Mesenchymal stem cell (in vitro differentiated cells and primary cell): ENCODE data around the gene TEP1.
"Not testable (repeated sequence)": the region's sequence is repeated elsewhere in the genome, so short reads cannot be mapped to it uniquely, and the experiment has no call there.

Experiments used
- DNase-seq: peaks from one replicate; pipeline ENCODE4 v3.0.0-alpha.2; 2013
- H2AFZ ChIP-seq: one replicate; pipeline ENCODE4 v1.6.1; 2013; ENCODE audit warnings: low read depth, mild to moderate bottlenecking, control low read depth, inconsistent platforms, low read length, moderate library complexity
- H2AK5ac ChIP-seq: 2 replicates; pipeline ENCODE4 v1.6.1; 2013; ENCODE audit warnings: low read length, moderate library complexity, mild to moderate bottlenecking, inconsistent platforms; ENCODE audit not compliant: severe bottlenecking
- H2BK120ac ChIP-seq: one replicate; pipeline ENCODE4 v1.6.1; 2013; ENCODE audit warnings: low read depth, mild to moderate bottlenecking, inconsistent platforms, low read length, moderate library complexity
- H2BK12ac ChIP-seq, 2 experiments: one replicate each; pipeline ENCODE4 v1.6.1; 2013; ENCODE audit warnings: inconsistent platforms in 2 of 2, low read length in 2 of 2, mild to moderate bottlenecking in 2 of 2, moderate library complexity in 2 of 2, control low read depth in 1 of 2
- H2BK15ac ChIP-seq: one replicate; pipeline ENCODE4 v1.6.1; 2013; ENCODE audit warnings: mild to moderate bottlenecking, low read depth, inconsistent platforms; ENCODE audit not compliant: poor library complexity, severe bottlenecking
- H2BK5ac ChIP-seq: 2 replicates; pipeline ENCODE4 v1.6.1; 2013; ENCODE audit warnings: low read depth, mild to moderate bottlenecking, low read length, control low read depth, inconsistent platforms; ENCODE audit not compliant: poor library complexity, severe bottlenecking
- H3K14ac ChIP-seq, 2 experiments: one replicate each; pipeline ENCODE4 v1.6.1; 2013; ENCODE audit warnings: inconsistent platforms in 2 of 2, low read length in 2 of 2, control low read depth in 1 of 2, mild to moderate bottlenecking in 1 of 2, moderate library complexity in 1 of 2
- H3K18ac ChIP-seq, 2 experiments: one replicate each; pipeline ENCODE4 v1.6.1; 2013; ENCODE audit warnings: inconsistent platforms in 2 of 2, low read length in 2 of 2, control low read depth in 1 of 2, low read depth in 1 of 2, mild to moderate bottlenecking in 1 of 2
- H3K23ac ChIP-seq, 2 experiments: one replicate each; pipeline ENCODE4 v1.6.1; 2013; ENCODE audit warnings: inconsistent platforms in 2 of 2, low read length in 2 of 2, mild to moderate bottlenecking in 2 of 2, moderate library complexity in 2 of 2, control low read depth in 1 of 2
- H3K27ac ChIP-seq: 2 replicates; pipeline ENCODE4 v1.5.1; 2013; ENCODE audit warnings: mild to moderate bottlenecking, moderate library complexity, low read length, control low read depth, inconsistent platforms; ENCODE audit not compliant: poor library complexity, severe bottlenecking
- H3K27me3 ChIP-seq, 2 experiments: 2 replicates each; pipeline versions ENCODE4 v1.6.1 to v1.7.0; 2013; ENCODE audit warnings: low read length in 2 of 2, mild to moderate bottlenecking in 2 of 2, moderate library complexity in 2 of 2, control low read depth in 1 of 2, inconsistent platforms in 1 of 2; ENCODE audit not compliant: control insufficient read depth in 1 of 2, insufficient read depth in 1 of 2
- H3K36me3 ChIP-seq, 2 experiments: 2 replicates each; pipeline versions ENCODE4 v1.6.1 to v1.7.0; 2013; ENCODE audit warnings: low read length in 2 of 2, control low read depth in 1 of 2, inconsistent platforms in 1 of 2, low read depth in 1 of 2, mild to moderate bottlenecking in 1 of 2; ENCODE audit not compliant: insufficient read depth in 2 of 2, control insufficient read depth in 1 of 2
- H3K4ac ChIP-seq, 2 experiments: one replicate each; pipeline ENCODE4 v1.6.1; 2013; ENCODE audit warnings: inconsistent platforms in 2 of 2, low read length in 2 of 2, mild to moderate bottlenecking in 2 of 2, moderate library complexity in 2 of 2, control low read depth in 1 of 2, low read depth in 1 of 2
- H3K4me1 ChIP-seq: 2 replicates; pipeline ENCODE4 v1.6.1; 2013; ENCODE audit warnings: low read depth, low read length, control low read depth; ENCODE audit not compliant: control insufficient read depth, insufficient read depth
- H3K4me2 ChIP-seq: 2 replicates; pipeline ENCODE4 v1.6.1; 2013; ENCODE audit warnings: low read length, mild to moderate bottlenecking, inconsistent platforms; ENCODE audit not compliant: poor library complexity, severe bottlenecking
- H3K4me3 ChIP-seq, 2 experiments: 2 replicates each; pipeline versions ENCODE4 v1.5.1 to v1.7.0; 2013; ENCODE audit warnings: low read length in 2 of 2, mild to moderate bottlenecking in 2 of 2, control low read depth in 1 of 2, low read depth in 1 of 2; ENCODE audit not compliant: insufficient read depth in 1 of 2
- H3K79me1 ChIP-seq: replicated peaks from 2 replicates; pipeline ENCODE4 v1.6.1; 2013; ENCODE audit warnings: mild to moderate bottlenecking, control low read depth, low read length, inconsistent platforms; ENCODE audit not compliant: poor library complexity, severe bottlenecking
- H3K9ac ChIP-seq: 2 replicates; pipeline ENCODE4 v1.7.0; 2013; ENCODE audit warnings: mild to moderate bottlenecking, low read length, moderate library complexity
- H3K9me3 ChIP-seq: 2 replicates; pipeline ENCODE4 v1.7.0; 2013; ENCODE audit warnings: mild to moderate bottlenecking, low read length; ENCODE audit not compliant: control insufficient read depth
- H4K8ac ChIP-seq: one replicate; pipeline ENCODE4 v1.6.1; 2013; ENCODE audit warnings: inconsistent platforms, mild to moderate bottlenecking, low read length, moderate library complexity
- H4K91ac ChIP-seq: one replicate; pipeline ENCODE4 v1.6.1; 2013; ENCODE audit warnings: mild to moderate bottlenecking, low read length, inconsistent platforms
- WGBS: methylation state at CpG from one replicate; pipeline ENCODE4 v1.1.7; 2013; ENCODE audit warnings: mixed read lengths; 5-methylcytosine and 5-hydroxymethylcytosine counted together

Gene TEP1

GRCh38 chr14:20343092-20343861 is 70.0 kb downstream of the TEP1 start, which contains the start of gene PARP2:
Gene PARP2 (plus strand): TSS chr14:20343635. CDS start chr14:20343642, 7 bp downstream.
- H2BK120ac ChIP-seq = no peak within 1 kb of the TSS
- peaks cover 3 to 27% of the 10 kb centered on the region in 2 experiments for H3K36me3 ChIP-seq
- H3K4me1 ChIP-seq = no peaks in the 10 kb centered on the region
- no peak within 1 kb of the TSS for H3K14ac ChIP-seq
- peak within 1 kb of the TSS; percentile 40 to 45 for H3K18ac ChIP-seq
- peak within 1 kb of the TSS; percentile 63 for H3K4me2 ChIP-seq
- H3K27ac ChIP-seq = peak within 1 kb of the TSS; percentile 92
- H2AK5ac ChIP-seq = no peak within 1 kb of the TSS
- WGBS = under 1% methylated on average over 41 of the region's 50 CpGs
- H3K4me3 ChIP-seq = peak within 1 kb of the TSS; percentile 70 to 94
- H3K23ac ChIP-seq = no peak within 1 kb of the TSS
- H4K91ac ChIP-seq = no peak within 1 kb of the TSS
- no peak within 1 kb of the TSS for H3K4ac ChIP-seq
- H2BK15ac ChIP-seq = no peak within 1 kb of the TSS
- peak within 1 kb of the TSS; percentile 35 for H4K8ac ChIP-seq
- H3K27me3 ChIP-seq = no peaks in the 10 kb centered on the region
- H3K9ac ChIP-seq = peak within 1 kb of the TSS; percentile 98
- H2BK12ac ChIP-seq = no peak within 1 kb of the TSS
- H3K9me3 ChIP-seq = no peaks in the 10 kb centered on the region
- peaks cover 8% of the 10 kb centered on the region for H3K79me1 ChIP-seq
- peak; percentile 100 for DNase-seq
- no peak within 1 kb of the TSS for H2BK5ac ChIP-seq
- no peak within 1 kb of the TSS for H2AFZ ChIP-seq

GRCh38 chr14:20341646-20342045 is 71.7 kb downstream of the TEP1 start:
- Histone ChIP-seq H4K8ac (no peak overlapping the region), H3K79me1 (peaks cover 6% of the 10 kb centered on the region), H2BK120ac (no peak overlapping the region), H3K4me3 (peak overlapping the region in 1 of 2 experiments; percentile 94), H3K4me1 (no peaks in the 10 kb centered on the region), H3K18ac (no peak overlapping the region), H3K27ac (no peak overlapping the region), H4K91ac (no peak overlapping the region), H2AK5ac (no peak overlapping the region), H3K27me3 (no peaks in the 10 kb centered on the region), H3K23ac (no peak overlapping the region), H3K14ac (no peak overlapping the region), H2BK5ac (no peak overlapping the region), H3K9ac (peak overlapping the region; percentile 98), H3K36me3 (peaks cover 0 to 15% of the 10 kb centered on the region in 2 experiments), H2BK15ac (no peak overlapping the region), H3K4me2 (no peak overlapping the region), H3K9me3 (no peaks in the 10 kb centered on the region), H2BK12ac (no peak overlapping the region), H2AFZ (no peak overlapping the region), H3K4ac (no peak overlapping the region)
- WGBS = no CpG with 5 or more reads among the region's 2 CpGs
- no peak for DNase-seq

- peaks cover 0 to 10% of the 10 kb centered on the region in 2 experiments for H3K36me3 ChIP-seq
- not testable (repeated sequence) for H4K91ac ChIP-seq, H2AK5ac ChIP-seq, H3K27ac ChIP-seq, H2BK5ac ChIP-seq, H3K79me1 ChIP-seq, H2BK12ac ChIP-seq, DNase-seq, H3K23ac ChIP-seq, H3K9me3 ChIP-seq, H2BK120ac ChIP-seq, H3K9ac ChIP-seq, H3K18ac ChIP-seq, H3K4me3 ChIP-seq, H3K4me2 ChIP-seq, H2BK15ac ChIP-seq, H2AFZ ChIP-seq, H3K4ac ChIP-seq, H3K27me3 ChIP-seq, H3K14ac ChIP-seq, H4K8ac ChIP-seq, H3K4me1 ChIP-seq
- WGBS = 100% methylated on average over 3 of the region's 4 CpGs
Observed at GRCh38 chr14:20341032-20341431, 72.3 kb downstream of the TEP1 start.

GRCh38 chr14:20334017-20334416 is 79.3 kb downstream of the TEP1 start:
- Histone ChIP-seq H3K4me2 (no peak overlapping the region), H3K36me3 (peaks cover 0 to under 1% of the 10 kb centered on the region in 2 experiments), H2AFZ (no peak overlapping the region), H3K9me3 (no peaks in the 10 kb centered on the region), H4K8ac (no peak overlapping the region), H3K4ac (no peak overlapping the region), H4K91ac (no peak overlapping the region), H3K9ac (peak overlapping the region; percentile 87), H3K4me1 (no peaks in the 10 kb centered on the region), H2BK12ac (no peak overlapping the region), H3K27ac (no peak overlapping the region), H3K18ac (no peak overlapping the region), H2BK15ac (no peak overlapping the region), H3K79me1 (no peaks in the 10 kb centered on the region), H3K14ac (no peak overlapping the region), H2BK5ac (no peak overlapping the region), H3K23ac (no peak overlapping the region), H2AK5ac (no peak overlapping the region), H3K4me3 (no peak overlapping the region), H2BK120ac (no peak overlapping the region), H3K27me3 (no peaks in the 10 kb centered on the region)
- WGBS = 74% methylated on average over 3 of the region's 7 CpGs
- DNase-seq = no peak
